Smooth muscle cell (in vitro differentiated cells): ENCODE measurements around the gene TMSB10. TPM values are rescaled to one million over a fixed set of nuclear protein-coding genes. Genes with fewer than 3 reads are reported as not detected.

Experiments
- DNase-seq: peaks from one replicate; lab custom pipeline; 2025; ENCODE audit not compliant: unreplicated experiment; lab: John Stamatoyannopoulos, UW
- H2AFZ ChIP-seq: fragments of 200-600 bp; sonication (generic); 2 replicates; pipeline ENCODE4 v1.6.0; 2016; ENCODE audit warnings: antibody characterized with exemption, low read depth, mild to moderate bottlenecking
- H3F3A ChIP-seq: fragments of 200-600 bp; sonication (generic); 2 replicates; pipeline ENCODE4 v1.6.0; 2017; ENCODE audit warnings: antibody characterized with exemption, low read depth
- H3K27ac ChIP-seq: fragments of 200-600 bp; sonication (generic); 2 replicates; pipeline ENCODE4 v1.5.1; 2016; ENCODE audit warnings: low read depth, mild to moderate bottlenecking
- H3K27me3 ChIP-seq: fragments of 200-600 bp; sonication (generic); 2 replicates; pipeline ENCODE4 v1.6.1; 2016; ENCODE audit warnings: low read depth, mild to moderate bottlenecking
- H3K36me3 ChIP-seq: fragments of 200-600 bp; sonication (generic); 2 replicates; pipeline ENCODE4 v1.5.1; 2016; ENCODE audit warnings: low read depth
- H3K4me1 ChIP-seq: fragments of 200-600 bp; sonication (generic); 2 replicates; pipeline ENCODE4 v1.5.1; 2016; ENCODE audit warnings: low read depth
- H3K4me2 ChIP-seq: fragments of 200-600 bp; sonication (generic); 2 replicates; pipeline ENCODE4 v1.6.0; 2016; ENCODE audit warnings: mild to moderate bottlenecking
- H3K4me3 ChIP-seq: fragments of 200-600 bp; sonication (generic); 2 replicates; pipeline ENCODE4 v1.5.1; 2016; ENCODE audit warnings: mild to moderate bottlenecking
- H3K79me2 ChIP-seq: fragments of 200-600 bp; sonication (generic); 2 replicates; pipeline ENCODE4 v1.6.0; 2016; ENCODE audit warnings: low read depth, mild to moderate bottlenecking
- H3K9ac ChIP-seq: fragments of 200-600 bp; sonication (generic); 2 replicates; pipeline ENCODE4 v1.6.0; 2016; ENCODE audit warnings: low read depth
- H3K9me3 ChIP-seq: fragments of 200-600 bp; sonication (generic); replicated peaks from 2 replicates; pipeline ENCODE4 v1.5.1; 2016; ENCODE audit warnings: low read depth
- H4K20me1 ChIP-seq: fragments of 200-600 bp; sonication (generic); 2 replicates; pipeline ENCODE4 v1.6.0; 2016; ENCODE audit warnings: low read depth
- CTCF ChIP-seq: fragments of 200-600 bp; sonication (generic); IDR thresholded peaks from 2 replicates; pipeline ENCODE4 v1.5.1; 2017; ENCODE audit warnings: borderline replicate concordance, mild to moderate bottlenecking, antibody characterized with exemption; ENCODE audit not compliant: insufficient read depth, poor library complexity, severe bottlenecking
- WGBS: methylation state at CpG from one replicate; pipeline ENCODE4 v1.1.7; 2016; ENCODE audit warnings: low lambda C conversion rate; 5-methylcytosine and 5-hydroxymethylcytosine counted together
- polyA plus RNA-seq: library from polyadenylated mRNA; unstranded; fragments of >200 nt; fragmentation: Nextera tagmentation; extraction: Ambion mirVana; gene quantifications from 2 replicates; pipeline ENCODE4 v1.2.1, GENCODE V29; 2016
- total RNA-seq: library from RNA; depleted of rRNA; stranded (reverse); fragments of >200 nt; gene quantifications from 2 replicates; pipeline ENCODE4 v1.2.3, GENCODE V29; 2014

TMSB10 gene
- total and polyA plus RNA-seq, 2 experiments from 2014 or later = 5,517 to 8,051 TPM

- Histone ChIP-seq H3K4me3 (no peak overlapping the region), H3K4me1 (no peaks in the 10 kb centered on the region), H3F3A (peaks cover 3% of the 10 kb centered on the region), H3K36me3 (no peaks in the 10 kb centered on the region), H4K20me1 (no peaks in the 10 kb centered on the region), H3K9me3 (no peaks in the 10 kb centered on the region), H3K27ac (no peak overlapping the region), H2AFZ (no peak overlapping the region), H3K27me3 (no peaks in the 10 kb centered on the region), H3K4me2 (no peak overlapping the region), H3K79me2 (no peaks in the 10 kb centered on the region), H3K9ac (no peak overlapping the region)
- no peak for DNase-seq
- no peak for TF ChIP-seq CTCF
- 84% methylated on average over 9 of the region's 9 CpGs for WGBS
These were observed 19.0 kb downstream of the TMSB10 start for GRCh38 chr2:84924173-84925106.

GRCh38 chr2:84925336-84925723 lies 19.9 kb downstream of the TMSB10 start:
- Histone ChIP-seq H2AFZ (no peak overlapping the region), H4K20me1 (no peaks in the 10 kb centered on the region), H3F3A (no peaks in the 10 kb centered on the region), H3K36me3 (no peaks in the 10 kb centered on the region), H3K79me2 (no peaks in the 10 kb centered on the region), H3K27ac (no peak overlapping the region), H3K4me3 (no peak overlapping the region), H3K4me2 (no peak overlapping the region), H3K27me3 (no peaks in the 10 kb centered on the region), H3K4me1 (no peaks in the 10 kb centered on the region), H3K9me3 (no peaks in the 10 kb centered on the region), H3K9ac (no peak overlapping the region)
- TF ChIP-seq CTCF = no peak
- 86% methylated on average over 2 of the region's 2 CpGs for WGBS
- no peak for DNase-seq

GRCh38 chr2:84925724-84926376 lies 20.4 kb downstream of the TMSB10 start:
- H3F3A ChIP-seq = no peaks in the 10 kb centered on the region
- peak overlapping the region; percentile 85 for H3K4me2 ChIP-seq
- no peak overlapping the region for H3K9ac ChIP-seq
- H3K4me1 ChIP-seq = no peaks in the 10 kb centered on the region
- peak overlapping the region; percentile 83 for H2AFZ ChIP-seq
- H3K27ac ChIP-seq = no peak overlapping the region
- DNase-seq = peak; percentile 83
- no peaks in the 10 kb centered on the region for H4K20me1 ChIP-seq
- H3K9me3 ChIP-seq = no peaks in the 10 kb centered on the region
- 7% methylated on average over 34 of the region's 34 CpGs for WGBS
- H3K36me3 ChIP-seq = no peaks in the 10 kb centered on the region
- peak; percentile 98 for TF ChIP-seq CTCF
- H3K79me2 ChIP-seq = no peaks in the 10 kb centered on the region
- no peaks in the 10 kb centered on the region for H3K27me3 ChIP-seq
- peak overlapping the region; percentile 48 for H3K4me3 ChIP-seq
